HG02973 (cell line): Measurements from ENCODE around the gene SURF2.

Source experiments
- ATAC-seq: cut with Tn5 transposase; IDR thresholded peaks from one replicate; pipeline ENCODE4 v1.9.1; 2021; ENCODE audit warnings: moderate library complexity; ENCODE audit not compliant: unreplicated experiment

The SURF2 gene

GRCh38 chr9:133353548-133353947 lies 2.8 kb upstream of the SURF2 start:
- no peak for ATAC-seq

- no peak for ATAC-seq
Observed at GRCh38 chr9:133354766-133355165, 1.6 kb upstream of the SURF2 start.

GRCh38 chr9:133355881-133356357 lies 431 bp upstream of the SURF2 start:
- no peak for ATAC-seq

- ATAC-seq, result no peak
Observed at GRCh38 chr9:133357656-133358055, 1.3 kb downstream of the SURF2 start.

- no peak for ATAC-seq
Observed at GRCh38 chr9:133359399-133360175, 3.2 kb downstream of the SURF2 start.

- no peak for ATAC-seq
Observed at GRCh38 chr9:133360400-133361393, 4.3 kb downstream of the SURF2 start.

- ATAC-seq, result no peak
Observed at GRCh38 chr9:133361507-133362092, 5.2 kb downstream of the SURF2 start.

GRCh38 chr9:133362359-133363044 lies 6.2 kb downstream of the SURF2 start:
- ATAC-seq, result no peak

GRCh38 chr9:133366435-133366834 lies 10.1 kb downstream of the SURF2 start:
- ATAC-seq, result no peak

GRCh38 chr9:133367221-133367620 lies 10.9 kb downstream of the SURF2 start:
- ATAC-seq, result no peak

- no peak for ATAC-seq
Observed at GRCh38 chr9:133367778-133368177, 11.4 kb downstream of the SURF2 start.

- ATAC-seq, result no peak
Observed at GRCh38 chr9:133368249-133368881, 12.0 kb downstream of the SURF2 start.

GRCh38 chr9:133369422-133369821 lies 13.1 kb downstream of the SURF2 start:
- no peak for ATAC-seq

GRCh38 chr9:133369933-133370332 lies 13.6 kb downstream of the SURF2 start:
- no peak for ATAC-seq

- no peak for ATAC-seq
Observed at GRCh38 chr9:133370685-133371084, 14.3 kb downstream of the SURF2 start.

- no peak for ATAC-seq
Observed at GRCh38 chr9:133371261-133371711, 14.9 kb downstream of the SURF2 start.

- ATAC-seq, result no peak
Observed at GRCh38 chr9:133372144-133372543, 15.8 kb downstream of the SURF2 start.

- no peak for ATAC-seq
Observed at GRCh38 chr9:133374612-133375115, 18.3 kb downstream of the SURF2 start.

- ATAC-seq, result peak; percentile 4
Observed at GRCh38 chr9:133375116-133375723, 18.9 kb downstream of the SURF2 start.
